ENCODE measurements around the gene MESP2.
A peak's percentile ranks its signal among the peaks of the same experiment; 100 is the strongest.

MESP2 gene

DNA sequence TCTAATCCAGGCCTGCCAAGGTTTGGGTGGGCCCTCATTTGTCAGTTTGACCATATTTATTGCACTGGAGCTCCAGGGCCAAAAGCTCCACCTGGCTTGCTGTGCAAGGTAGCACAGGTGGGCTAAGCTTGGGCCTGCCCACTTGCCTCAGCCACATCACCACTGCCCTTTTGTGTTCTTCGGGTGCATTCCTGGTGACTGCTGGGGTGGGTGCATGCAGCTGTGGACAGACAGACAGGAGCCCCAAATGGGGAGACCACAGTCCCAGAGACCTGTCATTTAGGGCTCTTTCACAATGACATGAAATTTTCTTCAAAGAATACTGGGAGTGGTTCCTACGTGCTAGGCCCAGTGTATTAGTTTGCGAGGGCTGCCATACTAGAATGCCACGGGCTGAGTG lies 2.7 kb downstream of the MESP2 start:
- DNase-seq (ENCODE audit: low read depth in 1 of 2, low spot score in 1 of 2), result no peak
- TF ChIP-seq GABPA (IDR thresholded peaks at IDR 0.05; ENCODE audit: low read depth), result no peak
- TF ChIP-seq, protein P1, sequence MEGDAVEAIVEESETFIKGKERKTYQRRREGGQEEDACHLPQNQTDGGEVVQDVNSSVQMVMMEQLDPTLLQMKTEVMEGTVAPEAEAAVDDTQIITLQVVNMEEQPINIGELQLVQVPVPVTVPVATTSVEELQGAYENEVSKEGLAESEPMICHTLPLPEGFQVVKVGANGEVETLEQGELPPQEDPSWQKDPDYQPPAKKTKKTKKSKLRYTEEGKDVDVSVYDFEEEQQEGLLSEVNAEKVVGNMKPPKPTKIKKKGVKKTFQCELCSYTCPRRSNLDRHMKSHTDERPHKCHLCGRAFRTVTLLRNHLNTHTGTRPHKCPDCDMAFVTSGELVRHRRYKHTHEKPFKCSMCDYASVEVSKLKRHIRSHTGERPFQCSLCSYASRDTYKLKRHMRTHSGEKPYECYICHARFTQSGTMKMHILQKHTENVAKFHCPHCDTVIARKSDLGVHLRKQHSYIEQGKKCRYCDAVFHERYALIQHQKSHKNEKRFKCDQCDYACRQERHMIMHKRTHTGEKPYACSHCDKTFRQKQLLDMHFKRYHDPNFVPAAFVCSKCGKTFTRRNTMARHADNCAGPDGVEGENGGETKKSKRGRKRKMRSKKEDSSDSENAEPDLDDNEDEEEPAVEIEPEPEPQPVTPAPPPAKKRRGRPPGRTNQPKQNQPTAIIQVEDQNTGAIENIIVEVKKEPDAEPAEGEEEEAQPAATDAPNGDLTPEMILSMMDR (IDR thresholded peaks at IDR 0.05; ENCODE audit: insufficient read depth, low read length), result no peak
- TF ChIP-seq SPI1 (IDR thresholded peaks at IDR 0.05; ENCODE audit: borderline replicate concordance, low read depth), result no peak
- TF ChIP-seq, protein P2, sequence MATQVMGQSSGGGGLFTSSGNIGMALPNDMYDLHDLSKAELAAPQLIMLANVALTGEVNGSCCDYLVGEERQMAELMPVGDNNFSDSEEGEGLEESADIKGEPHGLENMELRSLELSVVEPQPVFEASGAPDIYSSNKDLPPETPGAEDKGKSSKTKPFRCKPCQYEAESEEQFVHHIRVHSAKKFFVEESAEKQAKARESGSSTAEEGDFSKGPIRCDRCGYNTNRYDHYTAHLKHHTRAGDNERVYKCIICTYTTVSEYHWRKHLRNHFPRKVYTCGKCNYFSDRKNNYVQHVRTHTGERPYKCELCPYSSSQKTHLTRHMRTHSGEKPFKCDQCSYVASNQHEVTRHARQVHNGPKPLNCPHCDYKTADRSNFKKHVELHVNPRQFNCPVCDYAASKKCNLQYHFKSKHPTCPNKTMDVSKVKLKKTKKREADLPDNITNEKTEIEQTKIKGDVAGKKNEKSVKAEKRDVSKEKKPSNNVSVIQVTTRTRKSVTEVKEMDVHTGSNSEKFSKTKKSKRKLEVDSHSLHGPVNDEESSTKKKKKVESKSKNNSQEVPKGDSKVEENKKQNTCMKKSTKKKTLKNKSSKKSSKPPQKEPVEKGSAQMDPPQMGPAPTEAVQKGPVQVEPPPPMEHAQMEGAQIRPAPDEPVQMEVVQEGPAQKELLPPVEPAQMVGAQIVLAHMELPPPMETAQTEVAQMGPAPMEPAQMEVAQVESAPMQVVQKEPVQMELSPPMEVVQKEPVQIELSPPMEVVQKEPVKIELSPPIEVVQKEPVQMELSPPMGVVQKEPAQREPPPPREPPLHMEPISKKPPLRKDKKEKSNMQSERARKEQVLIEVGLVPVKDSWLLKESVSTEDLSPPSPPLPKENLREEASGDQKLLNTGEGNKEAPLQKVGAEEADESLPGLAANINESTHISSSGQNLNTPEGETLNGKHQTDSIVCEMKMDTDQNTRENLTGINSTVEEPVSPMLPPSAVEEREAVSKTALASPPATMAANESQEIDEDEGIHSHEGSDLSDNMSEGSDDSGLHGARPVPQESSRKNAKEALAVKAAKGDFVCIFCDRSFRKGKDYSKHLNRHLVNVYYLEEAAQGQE (IDR thresholded peaks at IDR 0.05; ENCODE audit: insufficient replicate concordance, low read depth), result no peak
- TF ChIP-seq POLR2AphosphoS5 (IDR thresholded peaks at IDR 0.05; ENCODE audit: low read depth), result no peak
- H3K27ac ChIP-seq (replicated peaks), result no peak overlapping the region
- H3K27me3 ChIP-seq (ENCODE audit: insufficient read depth, poor library complexity, severe bottlenecking), result no peaks in the 10 kb centered on the region
- H3K4me3 ChIP-seq (replicated peaks; ENCODE audit: insufficient read depth, low read length), result no peak overlapping the region

DNA sequence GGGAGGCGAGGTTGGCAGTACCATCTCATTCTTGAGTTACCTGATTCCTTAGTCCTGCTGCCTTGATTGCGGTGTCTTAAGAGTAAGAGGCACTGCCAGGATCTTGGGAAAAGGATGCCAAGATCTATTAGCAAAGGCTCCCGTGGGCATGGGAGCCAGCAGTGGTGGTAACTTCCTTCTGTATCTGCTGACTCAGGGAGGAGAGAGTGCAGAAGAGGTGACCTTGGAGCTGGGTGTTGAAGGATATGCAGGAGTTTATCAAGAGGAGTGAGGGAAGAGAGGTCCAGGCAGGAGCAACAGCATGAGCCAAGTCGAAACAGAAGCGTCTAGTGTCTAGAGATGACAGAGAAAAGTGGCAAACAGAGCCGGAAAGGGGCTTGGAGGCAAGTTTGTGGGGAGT lies 4.5 kb downstream of the MESP2 start:
- Histone ChIP-seq H3K27ac (replicated peaks) (peak overlapping the region; percentile 16; the same call in 1 of the 2 replicates), H3K27me3 (ENCODE audit: insufficient read depth, poor library complexity, severe bottlenecking) (no peaks in the 10 kb centered on the region), H3K4me3 (replicated peaks; ENCODE audit: insufficient read depth, low read length) (no peak overlapping the region)
- TF ChIP-seq GABPA (IDR thresholded peaks at IDR 0.05; ENCODE audit: low read depth), result no peak
- TF ChIP-seq, protein P1 (IDR thresholded peaks at IDR 0.05; ENCODE audit: insufficient read depth, low read length), result no peak
- no peak for TF ChIP-seq POLR2AphosphoS5 (IDR thresholded peaks at IDR 0.05; ENCODE audit: low read depth)
- no peak for TF ChIP-seq SPI1 (IDR thresholded peaks at IDR 0.05; ENCODE audit: borderline replicate concordance, low read depth)
- TF ChIP-seq, protein P2 (IDR thresholded peaks at IDR 0.05; ENCODE audit: insufficient replicate concordance, low read depth), result no peak
- no peak for DNase-seq (ENCODE audit: low read depth in 1 of 2, low spot score in 1 of 2)

DNA sequence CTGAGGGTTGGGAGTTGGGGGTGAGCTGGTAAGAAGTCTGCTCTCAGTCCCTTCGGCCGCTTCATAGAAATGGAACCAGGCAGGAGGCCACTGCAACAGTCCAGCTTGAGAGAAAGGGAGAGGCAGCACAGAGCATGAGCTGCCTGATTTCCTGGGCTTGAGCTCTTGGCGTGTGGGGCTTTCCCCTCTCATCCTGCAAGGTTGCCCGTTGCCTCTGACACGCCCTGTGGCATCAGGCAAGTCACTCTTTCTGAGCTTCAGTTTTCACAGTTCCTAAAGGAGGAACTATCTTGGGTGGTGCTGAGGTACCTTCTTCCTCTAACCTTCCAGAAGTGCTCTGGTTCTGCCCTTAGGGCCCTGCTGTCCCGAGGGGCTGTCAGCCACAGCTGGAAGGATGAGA lies 4.9 kb downstream of the MESP2 start:
- H3K4me3 ChIP-seq (replicated peaks; ENCODE audit: insufficient read depth, low read length), result no peak overlapping the region
- peak in 1 of 2 experiments; percentile 80 for DNase-seq (ENCODE audit: low read depth in 1 of 2, low spot score in 1 of 2)
- no peaks in the 10 kb centered on the region for H3K27me3 ChIP-seq (ENCODE audit: insufficient read depth, poor library complexity, severe bottlenecking)
- H3K27ac ChIP-seq (replicated peaks), result peak overlapping the region; percentile 16; the same call in 1 of the 2 replicates
- TF ChIP-seq, protein P1 (IDR thresholded peaks at IDR 0.05; ENCODE audit: insufficient read depth, low read length), result no peak
- TF ChIP-seq GABPA (IDR thresholded peaks at IDR 0.05; ENCODE audit: low read depth) (no peak), POLR2AphosphoS5 (IDR thresholded peaks at IDR 0.05; ENCODE audit: low read depth) (no peak), SPI1 (IDR thresholded peaks at IDR 0.05; ENCODE audit: borderline replicate concordance, low read depth) (no peak)
- TF ChIP-seq, protein P2 (IDR thresholded peaks at IDR 0.05; ENCODE audit: insufficient replicate concordance, low read depth), result no peak
